SK-N-SH (cell line): ENCODE measurements around the gene GSDMA.

Source experiments
- CTCF ChIP-seq: fragments of 200-600 bp; sonication (generic); IDR thresholded peaks from 2 replicates; pipeline ENCODE4 v1.6.1; 2017; ENCODE audit warnings: antibody characterized with exemption, mild to moderate bottlenecking, moderate library complexity
- EZH2phosphoT487 ChIP-seq: fragments of 200-600 bp; sonication (generic); IDR thresholded peaks from 2 replicates; pipeline ENCODE4 v1.6.1; 2017; ENCODE audit warnings: low read depth, mixed run types, mild to moderate bottlenecking, antibody characterized with exemption, moderate library complexity, borderline replicate concordance
- MXI1 ChIP-seq: IDR thresholded peaks from 2 replicates; pipeline ENCODE4 v1.6.1; 2012; ENCODE audit warnings: mild to moderate bottlenecking, low read depth, low read length, improper control_type of control experiment
- RFX5 ChIP-seq: IDR thresholded peaks from 2 replicates; pipeline ENCODE4 v1.6.1; 2012; ENCODE audit warnings: mild to moderate bottlenecking, improper control_type of control experiment, low read length
- SIN3A ChIP-seq: IDR thresholded peaks from 2 replicates; pipeline ENCODE4 v1.6.1; 2012; ENCODE audit warnings: low read depth, mild to moderate bottlenecking, low read length, moderate library complexity, borderline replicate concordance

DNA sequence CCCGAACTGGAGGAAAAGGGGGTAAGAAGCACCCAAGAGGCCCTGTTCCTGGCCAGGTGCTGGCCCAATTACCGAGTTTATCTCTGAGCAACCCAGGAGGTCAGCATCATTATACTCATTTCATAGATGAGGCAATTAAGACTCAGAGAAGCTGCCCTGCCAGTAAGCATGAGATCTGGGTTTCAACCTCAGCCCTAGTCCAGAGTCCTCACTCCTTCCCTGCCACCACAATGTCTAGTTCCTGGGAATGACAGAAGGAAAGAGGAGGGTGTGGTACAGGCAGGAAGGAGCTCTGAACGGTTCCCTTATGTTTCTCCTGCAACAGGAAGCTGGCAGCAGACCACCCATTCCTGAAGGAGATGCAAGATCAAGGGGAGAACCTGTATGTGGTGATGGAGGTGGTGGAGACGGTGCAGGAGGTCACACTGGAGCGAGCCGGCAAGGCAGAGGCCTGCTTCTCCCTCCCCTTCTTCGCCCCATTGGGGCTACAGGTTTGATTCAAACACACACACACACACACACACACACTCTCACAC lies 7.4 kb downstream of the GSDMA start:
- TF ChIP-seq EZH2phosphoT487 (no peak), CTCF (no peak), SIN3A (no peak), MXI1 (no peak), RFX5 (no peak)
